Trophoblast cell (in vitro differentiated cells and primary cell): ENCODE data around the gene GORASP2.

ENCODE experiments used
- DNase-seq, 2 donors: peaks; one replicate each; pipeline ENCODE4 v3.0.0-alpha.2; 2016
- H2AFZ ChIP-seq: 2 replicates; pipeline ENCODE4 v1.6.1; 2013; ENCODE audit warnings: low read length, moderate library complexity, mild to moderate bottlenecking; ENCODE audit not compliant: insufficient read depth, poor library complexity
- H2AK5ac ChIP-seq: 2 replicates; pipeline ENCODE4 v1.6.1; 2013; ENCODE audit warnings: mild to moderate bottlenecking, low read length
- H2BK120ac ChIP-seq: 2 replicates; pipeline ENCODE4 v1.6.1; 2013; ENCODE audit warnings: low read length, mild to moderate bottlenecking, moderate library complexity; ENCODE audit not compliant: insufficient read depth, poor library complexity
- H2BK12ac ChIP-seq: 2 replicates; pipeline ENCODE4 v1.6.1; 2013; ENCODE audit warnings: mild to moderate bottlenecking, low read length, moderate library complexity
- H2BK5ac ChIP-seq: 2 replicates; pipeline ENCODE4 v1.6.1; 2013; ENCODE audit warnings: low read length, low read depth, moderate library complexity, mild to moderate bottlenecking; ENCODE audit not compliant: poor library complexity
- H3K14ac ChIP-seq: 2 replicates; pipeline ENCODE4 v1.6.1; 2013; ENCODE audit warnings: mild to moderate bottlenecking, low read length
- H3K18ac ChIP-seq: 2 replicates; pipeline ENCODE4 v1.6.1; 2013; ENCODE audit warnings: mild to moderate bottlenecking, low read length
- H3K23ac ChIP-seq: 2 replicates; pipeline ENCODE4 v1.6.1; 2013; ENCODE audit warnings: low read length
- H3K27ac ChIP-seq: 2 replicates; pipeline ENCODE4 v1.5.1; 2013; ENCODE audit warnings: low read depth, mild to moderate bottlenecking, inconsistent platforms, low read length, moderate library complexity
- H3K27me3 ChIP-seq: 2 replicates; pipeline ENCODE4 v1.6.1; 2013; ENCODE audit warnings: inconsistent platforms, mild to moderate bottlenecking, low read length, moderate library complexity; ENCODE audit not compliant: insufficient read depth
- H3K36me3 ChIP-seq, 2 experiments: 1 replicate in 1 of 2; 2 replicates in 1 of 2; pipeline ENCODE4 v1.6.1; 2013; ENCODE audit warnings: low read length in 2 of 2, mild to moderate bottlenecking in 2 of 2, moderate library complexity in 1 of 2; ENCODE audit not compliant: insufficient read depth in 2 of 2, control insufficient read depth in 1 of 2
- H3K4ac ChIP-seq: 2 replicates; pipeline ENCODE4 v1.6.1; 2013; ENCODE audit warnings: low read depth, mild to moderate bottlenecking, low read length, moderate library complexity
- H3K4me1 ChIP-seq, 2 experiments: 1 replicate in 1 of 2; 2 replicates in 1 of 2; pipeline ENCODE4 v1.6.1; 2013; ENCODE audit warnings: low read length in 2 of 2, mild to moderate bottlenecking in 2 of 2, moderate library complexity in 1 of 2; ENCODE audit not compliant: insufficient read depth in 2 of 2, control insufficient read depth in 1 of 2
- H3K4me2 ChIP-seq: 2 replicates; pipeline ENCODE4 v1.6.1; 2013; ENCODE audit warnings: inconsistent platforms, mild to moderate bottlenecking, low read length, moderate library complexity
- H3K4me3 ChIP-seq: 2 replicates; pipeline ENCODE4 v1.5.1; 2013; ENCODE audit warnings: mild to moderate bottlenecking, low read depth, low read length, inconsistent platforms
- H3K79me1 ChIP-seq: one replicate; pipeline ENCODE4 v1.6.1; 2013; ENCODE audit warnings: low read length
- H3K79me2 ChIP-seq: 2 replicates; pipeline ENCODE4 v1.6.1; 2013; ENCODE audit warnings: low read length, mild to moderate bottlenecking; ENCODE audit not compliant: control insufficient read depth, insufficient read depth, poor library complexity
- H3K9ac ChIP-seq: 2 replicates; pipeline ENCODE4 v1.6.1; 2013; ENCODE audit warnings: mild to moderate bottlenecking, low read length
- H3K9me3 ChIP-seq: 2 replicates; pipeline ENCODE4 v1.6.1; 2013; ENCODE audit warnings: low read depth, mild to moderate bottlenecking, control low read depth, inconsistent platforms, low read length; ENCODE audit not compliant: insufficient read depth
- H4K12ac ChIP-seq: 2 replicates; pipeline ENCODE4 v1.6.1; 2013; ENCODE audit warnings: low read depth, mild to moderate bottlenecking, low read length, moderate library complexity
- H4K8ac ChIP-seq: 2 replicates; pipeline ENCODE4 v1.6.1; 2013; ENCODE audit warnings: low read depth, mild to moderate bottlenecking, low read length, moderate library complexity
- H4K91ac ChIP-seq: one replicate; pipeline ENCODE4 v1.6.1; 2013; ENCODE audit warnings: low read depth, mild to moderate bottlenecking, low read length, moderate library complexity
- WGBS: extraction: QIAGEN DNeasy Blood & Tissue Kit; methylation state at CpG from one replicate; pipeline ENCODE4 v1.1.7; 2013; ENCODE audit warnings: missing lambda C conversion rate; ENCODE audit not compliant: insufficient read length, insufficient coverage; ENCODE audit errors: extremely low coverage; 5-methylcytosine and 5-hydroxymethylcytosine counted together

Gene GORASP2

GRCh38 chr2:170969030-170969429 is 40.0 kb downstream of the GORASP2 start:
- WGBS = no CpG with 5 or more reads among the region's 2 CpGs
- no peak overlapping the region for H3K27ac ChIP-seq
- no peak overlapping the region for H2AFZ ChIP-seq
- no peak overlapping the region for H3K18ac ChIP-seq
- no peak overlapping the region for H2AK5ac ChIP-seq
- DNase-seq = no peak
- H2BK12ac ChIP-seq = no peak overlapping the region
- H3K9ac ChIP-seq = no peak overlapping the region
- no peak overlapping the region for H4K91ac ChIP-seq
- H3K4me2 ChIP-seq = no peak overlapping the region
- no peak overlapping the region for H4K12ac ChIP-seq
- peaks cover 5 to 7% of the 10 kb centered on the region in 2 experiments for H3K4me1 ChIP-seq
- H2BK120ac ChIP-seq = no peak overlapping the region
- no peaks in the 10 kb centered on the region for H3K79me2 ChIP-seq
- no peaks in the 10 kb centered on the region for H3K27me3 ChIP-seq
- H3K4me3 ChIP-seq = no peak overlapping the region
- no peak overlapping the region for H3K23ac ChIP-seq
- no peak overlapping the region for H3K14ac ChIP-seq
- H2BK5ac ChIP-seq = no peak overlapping the region
- peaks cover 31 to 42% of the 10 kb centered on the region in 2 experiments for H3K36me3 ChIP-seq
- H3K79me1 ChIP-seq = peaks cover 4% of the 10 kb centered on the region
- peak overlapping the region; percentile 2 for H4K8ac ChIP-seq
- H3K4ac ChIP-seq = no peak overlapping the region
- no peaks in the 10 kb centered on the region for H3K9me3 ChIP-seq

- peaks cover 6% of the 10 kb centered on the region for H3K79me1 ChIP-seq
Measured at GRCh38 chr2:170969872-170970496, 40.9 kb downstream of the GORASP2 start.

GRCh38 chr2:170971071-170971470 is 42.0 kb downstream of the GORASP2 start:
- Histone ChIP-seq H4K8ac (no peak overlapping the region), H3K9ac (no peak overlapping the region), H3K14ac (no peak overlapping the region), H3K79me1 (peaks cover 6% of the 10 kb centered on the region), H3K79me2 (no peaks in the 10 kb centered on the region), H4K12ac (no peak overlapping the region), H2BK12ac (no peak overlapping the region), H3K36me3 (peaks cover 14 to 24% of the 10 kb centered on the region in 2 experiments), H4K91ac (no peak overlapping the region), H2AK5ac (no peak overlapping the region), H3K18ac (no peak overlapping the region), H3K4me3 (no peak overlapping the region), H2AFZ (no peak overlapping the region), H3K4ac (no peak overlapping the region), H3K23ac (no peak overlapping the region), H2BK5ac (no peak overlapping the region), H3K4me2 (no peak overlapping the region), H3K9me3 (no peaks in the 10 kb centered on the region), H3K27ac (no peak overlapping the region), H2BK120ac (no peak overlapping the region), H3K27me3 (no peaks in the 10 kb centered on the region), H3K4me1 (peaks cover 13 to 16% of the 10 kb centered on the region in 2 experiments)
- DNase-seq = no peak
- no CpG with 5 or more reads among the region's 3 CpGs for WGBS

More at GRCh38 chr2:170969872-170970496, 40.9 kb downstream of the GORASP2 start:
- H3K27ac ChIP-seq = no peak overlapping the region
- no peak overlapping the region for H2BK120ac ChIP-seq
- no peak overlapping the region for H2AFZ ChIP-seq
- H3K23ac ChIP-seq = no peak overlapping the region
- H2BK5ac ChIP-seq = no peak overlapping the region
- H3K27me3 ChIP-seq = no peaks in the 10 kb centered on the region
- no peak overlapping the region for H4K91ac ChIP-seq
- H4K12ac ChIP-seq = no peak overlapping the region
- H3K36me3 ChIP-seq = peaks cover 24 to 35% of the 10 kb centered on the region in 2 experiments
- H3K79me2 ChIP-seq = no peaks in the 10 kb centered on the region
- no peak overlapping the region for H3K9ac ChIP-seq
- no peak overlapping the region for H3K4ac ChIP-seq
- H2AK5ac ChIP-seq = no peak overlapping the region
- no peaks in the 10 kb centered on the region for H3K9me3 ChIP-seq
- WGBS = no CpG with 5 or more reads among the region's 10 CpGs
- no peak overlapping the region for H3K18ac ChIP-seq
- H2BK12ac ChIP-seq = no peak overlapping the region
- DNase-seq = no peak
- H4K8ac ChIP-seq = no peak overlapping the region
- no peak overlapping the region for H3K4me3 ChIP-seq
- no peak overlapping the region for H3K14ac ChIP-seq
- H3K4me1 ChIP-seq = peaks cover 11 to 13% of the 10 kb centered on the region in 2 experiments
- H3K4me2 ChIP-seq = no peak overlapping the region

- Histone ChIP-seq H2BK12ac (no peak overlapping the region), H4K8ac (no peak overlapping the region), H3K9me3 (no peaks in the 10 kb centered on the region), H2BK120ac (no peak overlapping the region), H3K27ac (no peak overlapping the region), H3K4me2 (no peak overlapping the region), H3K27me3 (no peaks in the 10 kb centered on the region), H3K79me1 (peaks cover 6% of the 10 kb centered on the region), H3K14ac (no peak overlapping the region), H3K23ac (no peak overlapping the region), H4K91ac (no peak overlapping the region), H3K4me3 (no peak overlapping the region), H3K9ac (no peak overlapping the region), H3K18ac (no peak overlapping the region), H2BK5ac (no peak overlapping the region), H4K12ac (no peak overlapping the region), H3K4ac (no peak overlapping the region), H3K4me1 (peaks cover 13 to 16% of the 10 kb centered on the region in 2 experiments), H3K36me3 (peaks cover 8 to 14% of the 10 kb centered on the region in 2 experiments), H3K79me2 (no peaks in the 10 kb centered on the region), H2AK5ac (peak overlapping the region; percentile 61), H2AFZ (no peak overlapping the region)
- WGBS = no CpG with 5 or more reads among the region's 20 CpGs
- DNase-seq = no peak
Measured at GRCh38 chr2:170972296-170973224, 43.5 kb downstream of the GORASP2 start.
